Spleen (tissue), 11 donors: ENCODE data around the gene TMEM106C. TPM values are rescaled to one million over a fixed set of nuclear protein-coding genes. Genes with fewer than 3 reads are reported as not detected.

Experiments
- DNase-seq: peaks from one replicate; pipeline ENCODE4 v3.0.0-alpha.2; 2020
- H3K27ac ChIP-seq, 8 donors: fragments of 200-600 bp; sonication (generic) in 7 of 8; 1 replicate in 4 of 8; 2 replicates in 4 of 8; pipeline versions ENCODE4 v1.5.0 to v1.8.0; 2016 to 2021; ENCODE audit warnings: inconsistent platforms in 4 of 8, mild to moderate bottlenecking in 4 of 8, moderate library complexity in 1 of 8
- H3K27me3 ChIP-seq, 7 donors: fragments of 200-600 bp; sonication (generic) in 6 of 7; replicated peaks in 1 of 7; 1 replicate in 4 of 7; 2 replicates in 3 of 7; pipeline versions ENCODE4 v1.5.0 to v1.8.0; 2016 to 2021; ENCODE audit warnings: inconsistent platforms in 3 of 7, mild to moderate bottlenecking in 1 of 7
- H3K36me3 ChIP-seq, 6 donors: fragments of 200-600 bp; sonication (generic) in 5 of 6; 1 replicate in 4 of 6; 2 replicates in 2 of 6; pipeline versions ENCODE4 v1.5.0 to v1.8.0; 2016 to 2021; ENCODE audit warnings: inconsistent platforms in 2 of 6
- H3K4me1 ChIP-seq, 6 donors: fragments of 200-600 bp; sonication (generic) in 5 of 6; 1 replicate in 3 of 6; 2 replicates in 3 of 6; pipeline versions ENCODE4 v1.5.0 to v1.8.0; 2016 to 2021; ENCODE audit warnings: inconsistent platforms in 3 of 6
- H3K4me3 ChIP-seq, 8 donors: fragments of 200-600 bp; sonication (generic) in 7 of 8; 1 replicate in 4 of 8; 2 replicates in 4 of 8; pipeline versions ENCODE4 v1.5.0 to v1.8.0; 2016 to 2021; ENCODE audit warnings: inconsistent platforms in 4 of 8, mild to moderate bottlenecking in 4 of 8, moderate library complexity in 2 of 8
- H3K9me3 ChIP-seq, 8 donors: fragments of 200-600 bp; sonication (generic) in 7 of 8; 1 replicate in 4 of 8; 2 replicates in 4 of 8; pipeline versions ENCODE4 v1.5.0 to v1.8.0; 2016 to 2021; ENCODE audit warnings: inconsistent platforms in 4 of 8
- CTCF ChIP-seq, 11 experiments: fragments of 200-600 bp in 7 of 11; fragments of 450-650 bp in 4 of 11; sonication (generic) in 4 of 11; IDR thresholded peaks in 8 of 11; conservative IDR thresholded peaks in 3 of 11; 1 replicate in 7 of 11; 2 replicates in 4 of 11; pipeline versions ENCODE4 v1.4.0 to v1.8.0; 2016 to 2021; ENCODE audit warnings: antibody characterized with exemption in 11 of 11, inconsistent platforms in 4 of 11, mild to moderate bottlenecking in 1 of 11
- POLR2A ChIP-seq, 3 donors: fragments of 450-650 bp; IDR thresholded peaks; one replicate each; pipeline ENCODE4 v1.5.1; 2017; ENCODE audit warnings: antibody characterized with exemption in 3 of 3, mild to moderate bottlenecking in 1 of 3
- POLR2AphosphoS5 ChIP-seq, 3 donors: sonication (generic); formaldehyde crosslinking; IDR thresholded peaks; one replicate each; pipeline ENCODE4 v1.5.1; 2017; ENCODE audit warnings: antibody characterized with exemption in 3 of 3
- WGBS, 5 donors: extraction: QIAGEN DNeasy Blood & Tissue Kit in 3 of 5; methylation state at CpG; one replicate each; pipeline versions ENCODE4 v1.1.5 to v1.1.7; 2013 to 2018; 5-methylcytosine and 5-hydroxymethylcytosine counted together
- intact Hi-C: fragments of 100-400 bp; cut with DNase I; formaldehyde crosslinking; loops from one replicate; pipeline ENCODE4 v1.15.0; 2023; ENCODE audit warnings: low total_unique reads
- polyA plus RNA-seq, 3 donors: library from polyadenylated mRNA; stranded (reverse); fragments of 200-250 nt; gene quantifications; one replicate each; pipeline ENCODE4 v1.2.1, GENCODE V29; 2013
- total RNA-seq, 7 donors: library from RNA; depleted of rRNA in 3 of 7; stranded (reverse); fragments of >200 nt in 3 of 7; fragmentation: NEBNext Ultra II Directional in 4 of 7; extraction: Animal tissue kit (Norgen Biotek cat#: 25700) in 4 of 7; gene quantifications; one replicate each; pipeline versions ENCODE4 v1.1.0 to v1.2.1, GENCODE V29; 2016 to 2021
- donor health status: healthy with polysubstance abuse.
- donor health status: DM: no; HTN: no; CAD: no; lungs with moderate emphysema.
- donor health status: DM: no; HTN: no; CAD: no.
- donor health status: Bipolar disorder and iron deficiency.
- donor health status: healthy.
- donor health status: DM: no; HTN: no; CAD: no.
- donor health status: DM: yes; HTN: yes; CAD: no.

The TMEM106C gene
- total and polyA plus RNA-seq, 10 donors = 30.1 to 124 (median 64.6) TPM

GRCh38 chr12:47949441-47950341 is 13.7 kb upstream of the TMEM106C start:
- no peak overlapping the region for H3K27ac ChIP-seq
- H3K4me3 ChIP-seq = no peak overlapping the region
- H3K27me3 ChIP-seq = peaks cover 0 to 6% (median 0%) of the 10 kb centered on the region in 7 donors
- H3K36me3 ChIP-seq = no peaks in the 10 kb centered on the region
- TF ChIP-seq POLR2A (IDR thresholded peaks at IDR 0.05) (no peak), CTCF (IDR thresholded peaks at IDR 0.05 in 8 of 11, conservative IDR thresholded peaks at IDR 0.05 in 3 of 11) (peak; percentile 59 to 89 (median 81))
- intact Hi-C loops = no loop called here
- WGBS, 5 donors = 53 to 67% (median 57%) methylated on average over 32 of the region's 32 CpGs
- H3K9me3 ChIP-seq = no peaks in the 10 kb centered on the region
- peaks cover 0 to 30% (median 16%) of the 10 kb centered on the region in 6 donors for H3K4me1 ChIP-seq
- DNase-seq = peak; percentile 88

DNA sequence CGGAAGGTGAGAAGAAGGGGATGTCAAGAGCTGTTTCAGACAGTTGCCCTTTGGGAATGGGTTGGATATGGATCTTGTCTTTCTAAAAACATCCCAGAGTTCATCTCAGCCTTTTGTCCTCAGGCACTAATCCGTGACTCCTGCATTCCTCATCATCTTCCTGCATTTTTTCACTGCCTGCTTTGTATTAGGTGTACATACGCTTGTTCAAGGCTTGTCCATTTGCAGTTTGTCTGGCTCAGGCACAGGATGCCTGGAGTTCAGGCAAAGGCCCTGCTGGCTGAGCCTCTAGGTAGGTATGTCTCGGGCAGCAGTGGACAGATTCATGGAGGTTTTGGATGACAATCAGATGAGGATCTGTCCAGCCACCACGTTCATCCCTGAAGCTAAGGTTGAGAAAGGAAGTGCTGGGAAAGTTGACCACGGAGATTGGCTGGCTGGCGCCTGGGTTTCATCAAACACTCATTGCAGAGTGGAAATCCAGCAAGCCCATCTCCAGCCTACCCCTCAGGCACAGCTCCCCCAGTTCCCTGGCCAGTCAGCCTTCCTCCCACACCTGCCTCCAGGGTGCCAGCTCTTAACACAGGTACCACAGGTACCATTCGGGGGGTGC is 12.4 kb upstream of the TMEM106C start:
- H3K4me1 ChIP-seq = peaks cover 0 to 30% (median 16%) of the 10 kb centered on the region in 6 donors
- intact Hi-C loops = no loop called here
- 78 to 87% (median 79%) methylated on average over 8 of the region's 8 CpGs for WGBS, 5 donors
- H3K27ac ChIP-seq = no peak overlapping the region
- no peaks in the 10 kb centered on the region for H3K9me3 ChIP-seq
- no peak overlapping the region for H3K4me3 ChIP-seq
- H3K27me3 ChIP-seq = peaks cover 0 to 6% (median 0%) of the 10 kb centered on the region in 7 donors
- TF ChIP-seq CTCF (IDR thresholded peaks at IDR 0.05 in 8 of 11, conservative IDR thresholded peaks at IDR 0.05 in 3 of 11) (no peak), POLR2AphosphoS5 (IDR thresholded peaks at IDR 0.05) (no peak), POLR2A (IDR thresholded peaks at IDR 0.05) (no peak)
- DNase-seq = peak; percentile 29
- no peaks in the 10 kb centered on the region for H3K36me3 ChIP-seq

- H3K4me3 ChIP-seq = no peak overlapping the region
- 93 to 96% (median 95%) methylated on average over 5 to 8 of the region's 8 CpGs; no CpG with 5 or more reads in 1 of the 5 donors for WGBS, 5 donors
- peak; percentile 62 for DNase-seq
- peaks cover 0 to 6% (median 0%) of the 10 kb centered on the region in 7 donors for H3K27me3 ChIP-seq
- H3K9me3 ChIP-seq = peaks cover 0 to 15% (median 10%) of the 10 kb centered on the region in 8 donors
- TF ChIP-seq CTCF (IDR thresholded peaks at IDR 0.05 in 8 of 11, conservative IDR thresholded peaks at IDR 0.05 in 3 of 11) = no peak
- TF ChIP-seq POLR2A (IDR thresholded peaks at IDR 0.05) = no peak
- TF ChIP-seq POLR2AphosphoS5 (IDR thresholded peaks at IDR 0.05) = no peak
- peak overlapping the region in 3 of 8 donors; percentile 36 to 66 (median 40) for H3K27ac ChIP-seq
- H3K36me3 ChIP-seq = no peaks in the 10 kb centered on the region
- intact Hi-C loops = no loop called here
- peaks cover 0 to 11% (median 6%) of the 10 kb centered on the region in 6 donors for H3K4me1 ChIP-seq
Measured at GRCh38 chr12:47954058-47954457, 9.3 kb upstream of the TMEM106C start.
